ENCODE measurements around the gene SH3GL1. TPM values are rescaled to one million over a fixed set of nuclear protein-coding genes. Genes with fewer than 3 reads are reported as not detected.
A peak's percentile ranks its signal among the peaks of the same experiment; 100 is the strongest.

SH3GL1 gene
- total RNA-seq, 1 donor from 2014 or later = 56.9 TPM

DNA sequence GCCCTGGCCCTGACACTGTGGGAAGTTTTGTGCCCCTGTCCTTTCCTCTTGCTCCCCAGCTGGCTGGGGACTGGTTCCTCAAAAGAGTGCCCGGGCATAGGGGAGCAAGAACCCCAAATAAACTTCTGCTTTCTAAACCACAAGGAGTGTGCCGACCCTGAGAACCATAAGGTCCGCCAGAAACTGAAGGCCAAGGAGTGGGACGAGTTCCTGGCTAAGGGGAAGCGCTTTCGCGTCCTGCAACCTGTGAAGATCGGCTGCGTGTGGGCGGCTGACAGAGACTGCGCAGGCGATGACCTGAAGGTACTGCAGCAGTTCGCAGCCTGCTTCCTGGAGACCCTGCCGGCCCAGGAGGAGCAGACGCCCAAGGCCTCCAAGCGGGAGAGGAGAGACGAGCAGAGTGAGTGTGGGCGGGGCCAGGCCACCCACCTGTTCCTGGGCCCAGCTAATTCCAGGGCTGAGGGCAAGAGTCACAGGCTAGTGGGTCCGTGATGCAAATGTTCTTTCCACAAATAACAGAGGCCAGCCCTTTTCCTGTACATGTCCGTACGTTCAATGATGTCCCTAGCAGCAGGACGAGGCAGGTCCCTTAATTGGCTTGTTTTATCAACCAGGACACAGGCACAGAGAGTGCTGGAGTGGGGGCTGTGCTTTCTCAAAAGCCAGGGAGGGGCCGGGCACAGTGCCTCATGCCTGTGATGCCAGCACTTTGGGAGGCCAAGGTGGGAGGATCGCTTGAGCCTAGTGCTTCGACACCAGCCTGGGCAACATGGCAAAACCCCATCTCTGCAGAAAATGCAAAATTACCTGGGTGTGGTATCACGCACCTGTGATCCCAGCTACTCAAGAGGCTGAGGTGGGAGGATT, 31.7 kb upstream of the SH3GL1 start:
- no peak for DNase-seq (ENCODE audit: low spot score)

DNA sequence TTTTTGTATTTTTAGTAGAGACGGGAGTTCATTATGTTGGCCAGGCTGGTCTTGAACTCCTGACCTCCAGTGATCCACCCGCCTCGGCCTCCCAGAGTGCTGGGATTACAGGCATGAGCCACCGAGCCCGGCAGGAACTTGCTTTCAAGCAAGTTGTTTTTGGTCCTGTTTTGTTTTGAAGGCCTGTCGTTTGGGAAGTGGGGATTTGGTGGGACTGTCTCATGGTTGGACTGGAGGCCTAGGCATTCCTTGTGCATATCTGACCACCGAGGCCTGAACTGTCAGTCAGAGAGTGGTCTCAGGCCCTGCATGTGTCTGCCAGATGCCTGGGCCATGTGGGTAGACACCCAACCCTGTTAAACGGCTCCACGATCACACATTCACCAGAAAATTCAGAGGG, 30.9 kb upstream of the SH3GL1 start:
- DNase-seq (ENCODE audit: low spot score) = no peak

DNA sequence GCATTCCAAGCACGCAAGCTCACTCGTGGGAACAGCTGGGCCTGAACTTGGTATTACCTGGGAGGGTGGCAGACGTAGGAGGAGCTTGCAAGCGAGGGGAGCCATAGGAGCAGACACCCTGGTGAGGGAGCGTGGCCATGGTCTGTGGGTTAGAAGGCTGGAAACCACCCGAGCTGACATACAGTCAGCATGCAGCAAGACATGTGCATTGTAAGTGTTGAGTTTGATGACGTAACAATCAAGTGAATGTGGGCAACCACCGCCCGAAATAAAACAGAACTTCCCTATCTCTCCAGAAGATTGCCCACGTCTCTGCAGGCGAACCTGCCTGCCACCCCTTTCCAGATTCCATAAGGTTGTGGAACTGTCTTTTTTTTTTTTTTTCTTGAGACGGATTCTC, 30.4 kb upstream of the SH3GL1 start:
- no peak for DNase-seq (ENCODE audit: low spot score)

DNA sequence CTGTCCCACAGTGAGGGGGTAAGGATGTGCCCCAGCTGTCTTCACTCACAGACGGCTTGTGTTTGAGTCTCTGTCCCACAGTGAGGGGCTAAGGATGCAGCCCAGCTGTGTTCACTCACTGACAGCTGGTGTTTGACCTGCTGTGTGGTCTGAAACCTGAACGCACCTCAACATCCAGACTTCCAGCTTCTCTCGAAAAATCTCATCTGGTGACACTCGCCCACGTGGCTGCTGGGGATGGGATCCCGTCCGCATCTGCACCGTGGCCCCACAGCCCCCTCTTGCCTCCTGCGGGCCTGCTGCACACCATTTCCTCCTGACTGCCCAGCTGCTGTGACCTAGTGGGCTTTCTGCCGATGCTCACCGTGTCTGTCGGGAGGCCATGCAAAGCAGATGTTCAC, 29.4 kb upstream of the SH3GL1 start:
- DNase-seq (ENCODE audit: low spot score) = no peak

DNA sequence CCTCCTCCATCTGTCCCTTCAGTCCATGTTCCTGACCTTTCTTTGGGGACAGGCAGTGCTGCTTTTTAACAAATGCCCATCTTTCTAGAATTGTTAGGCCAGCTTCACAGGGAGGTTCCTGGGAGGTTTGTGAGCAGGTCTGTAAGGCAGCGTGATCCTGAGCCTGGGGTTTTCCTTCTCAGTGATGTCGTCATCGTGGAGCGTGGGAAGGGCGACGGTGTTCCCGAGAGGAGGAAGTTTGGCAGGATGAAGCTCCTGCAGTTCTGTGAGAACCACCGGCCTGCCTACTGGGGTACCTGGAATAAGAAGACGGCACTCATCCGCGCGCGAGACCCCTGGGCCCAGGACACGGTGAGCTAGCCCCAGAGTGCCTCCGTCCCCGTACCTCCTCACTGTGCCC, 28.9 kb upstream of the SH3GL1 start:
- no peak for DNase-seq (ENCODE audit: low spot score)

DNA sequence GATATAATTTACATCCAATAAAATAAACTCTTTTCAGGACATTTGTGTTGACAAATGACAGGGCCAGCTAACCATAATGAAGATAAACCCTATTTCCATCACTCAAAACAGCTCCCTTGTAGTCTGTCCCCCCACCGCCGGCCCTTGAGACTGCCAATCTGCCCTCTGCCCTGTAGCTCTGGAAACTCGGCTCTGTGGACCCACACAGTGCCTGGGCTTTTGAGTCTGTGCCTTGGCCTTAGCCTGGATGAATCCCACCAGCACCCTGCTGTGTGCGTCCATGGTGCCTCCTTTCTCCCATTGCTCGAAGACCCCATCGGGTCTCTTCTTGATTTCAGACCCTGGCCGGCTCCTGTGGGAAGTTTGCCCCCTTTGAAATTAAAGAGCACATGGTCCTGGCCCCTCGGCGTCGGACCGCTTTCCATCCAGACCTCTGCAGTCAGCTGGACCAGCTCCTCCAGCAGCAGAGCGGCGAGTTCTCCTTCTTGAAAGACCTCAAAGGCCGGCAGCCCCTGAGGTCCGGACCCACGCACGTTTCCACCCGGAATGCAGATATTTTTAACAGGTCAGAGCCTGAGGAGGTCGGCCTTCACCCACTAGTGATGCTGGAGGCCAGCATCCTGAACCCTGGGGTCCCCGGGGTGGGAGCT, 28.1 kb upstream of the SH3GL1 start:
- DNase-seq (ENCODE audit: low spot score) = no peak

DNA sequence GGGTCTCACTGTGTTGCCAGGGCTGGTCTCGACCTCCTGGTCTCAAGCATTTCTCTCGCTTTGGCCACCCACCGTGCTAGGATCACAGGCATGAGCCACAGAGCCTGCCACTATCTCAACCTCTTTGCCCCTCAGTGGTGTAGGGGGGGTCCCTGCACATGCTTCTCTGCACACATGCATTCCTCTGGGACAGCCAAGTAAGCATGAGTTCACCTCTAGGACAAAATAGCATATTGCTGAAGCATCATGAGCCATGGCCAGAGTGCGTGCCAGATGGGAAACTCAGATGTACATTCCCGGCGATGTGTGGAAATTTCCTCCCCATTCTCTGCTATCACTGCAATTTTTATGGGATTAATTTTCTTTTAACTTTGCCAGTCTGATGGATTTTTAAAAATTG, 25.2 kb upstream of the SH3GL1 start:
- no peak for DNase-seq (ENCODE audit: low spot score)

DNA sequence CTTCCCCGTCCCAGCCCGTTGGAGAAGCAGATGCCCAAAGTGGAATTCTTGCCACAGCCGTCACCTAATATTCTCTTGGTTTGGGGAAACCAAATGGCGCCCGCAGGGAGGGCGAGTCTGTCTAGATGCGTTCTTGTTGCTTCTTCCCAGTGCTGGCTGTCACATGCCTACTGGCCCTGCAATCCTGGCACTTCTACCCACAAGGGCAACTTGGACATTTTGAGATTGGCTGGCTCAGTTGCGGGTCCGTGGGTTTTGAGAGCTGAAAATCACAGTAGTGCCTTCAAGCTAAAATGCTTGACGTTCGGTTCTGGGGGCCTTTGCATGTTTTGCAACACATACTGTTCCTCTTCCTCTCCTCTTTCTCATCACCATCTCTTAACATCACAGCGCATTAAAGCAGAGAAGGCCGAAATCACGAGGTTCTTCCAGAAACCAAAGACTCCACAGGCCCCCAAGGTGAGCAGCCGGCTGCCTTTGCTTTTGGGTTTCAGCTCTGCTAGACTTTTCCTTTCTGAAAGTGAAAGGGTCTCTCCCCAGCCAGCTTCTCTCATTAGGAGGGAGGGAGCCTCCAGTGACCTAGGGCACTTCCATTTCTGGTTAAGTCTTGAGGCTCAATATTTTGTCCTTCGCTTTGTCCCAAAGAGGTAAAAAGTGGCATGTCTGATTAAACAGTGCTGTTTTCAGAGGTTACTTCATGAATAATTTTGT, 23.2 kb upstream of the SH3GL1 start:
- no peak for DNase-seq (ENCODE audit: low spot score)

DNA sequence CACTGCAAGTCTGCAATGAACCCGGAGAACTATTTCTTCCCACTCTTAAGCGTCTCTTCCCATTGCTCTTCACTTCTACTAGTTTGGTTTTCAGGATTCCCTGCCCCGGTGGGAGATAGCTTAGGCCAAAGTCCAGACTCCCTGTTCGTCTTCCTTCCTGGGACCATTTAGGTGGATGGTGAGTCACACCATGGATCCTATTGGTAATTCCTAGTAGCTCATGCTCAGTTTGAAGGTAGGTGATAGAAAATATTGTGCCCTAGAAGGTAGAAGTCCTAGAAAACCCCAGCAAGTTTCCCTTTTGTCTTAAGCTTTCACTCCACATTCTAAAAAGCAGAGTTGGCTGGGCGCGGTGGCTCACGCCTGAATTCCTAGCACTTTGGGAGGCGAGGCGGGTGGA, 15.9 kb upstream of the SH3GL1 start:
- no peak for DNase-seq (ENCODE audit: low spot score)

DNA sequence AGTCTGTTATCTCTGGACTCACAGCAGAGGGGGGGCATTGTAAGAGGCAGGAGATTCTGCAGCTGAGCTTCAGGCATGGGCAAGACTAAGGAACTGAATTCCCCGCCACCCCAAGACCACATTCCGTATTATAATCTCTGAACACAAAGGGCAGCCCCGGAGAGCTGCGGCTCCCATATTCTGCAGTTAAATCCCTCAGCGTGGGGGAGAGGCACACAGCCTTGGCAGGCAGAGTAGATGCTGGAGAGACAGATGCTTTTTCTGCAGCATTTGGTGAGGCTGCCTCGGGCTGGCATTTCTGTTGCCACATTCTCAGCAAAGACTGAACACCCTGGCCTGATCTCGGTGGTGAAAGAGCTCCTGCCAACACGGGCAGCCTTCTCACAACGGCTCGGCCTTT, 15.0 kb upstream of the SH3GL1 start:
- no peak for DNase-seq (ENCODE audit: low spot score)

DNA sequence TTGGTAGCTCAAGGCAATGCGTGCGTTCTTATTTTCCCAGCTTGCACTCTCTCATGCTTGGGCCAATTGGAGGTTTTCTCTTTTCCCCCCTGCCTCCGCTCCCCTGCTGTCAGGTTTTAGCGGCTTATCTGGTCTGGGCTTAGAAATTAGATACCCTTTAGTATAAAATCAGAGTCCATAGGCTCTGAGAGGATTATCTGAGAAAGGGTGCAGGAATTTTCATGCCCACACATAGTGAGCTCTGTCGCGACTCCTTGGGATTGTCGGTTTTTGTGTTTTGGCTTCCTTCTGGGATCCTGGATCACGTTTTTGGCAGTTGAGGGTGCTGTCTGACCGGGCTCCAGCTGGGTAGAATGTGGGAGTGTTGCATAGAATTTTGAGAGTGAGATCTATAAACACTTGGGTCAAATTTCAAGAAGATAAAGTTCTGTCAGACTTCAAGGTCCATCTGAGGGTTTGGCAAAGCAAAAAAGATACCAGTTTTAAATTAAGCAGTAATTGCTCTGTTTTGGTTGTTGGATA, 14.5 kb upstream of the SH3GL1 start:
- no peak for DNase-seq (ENCODE audit: low spot score)

DNA sequence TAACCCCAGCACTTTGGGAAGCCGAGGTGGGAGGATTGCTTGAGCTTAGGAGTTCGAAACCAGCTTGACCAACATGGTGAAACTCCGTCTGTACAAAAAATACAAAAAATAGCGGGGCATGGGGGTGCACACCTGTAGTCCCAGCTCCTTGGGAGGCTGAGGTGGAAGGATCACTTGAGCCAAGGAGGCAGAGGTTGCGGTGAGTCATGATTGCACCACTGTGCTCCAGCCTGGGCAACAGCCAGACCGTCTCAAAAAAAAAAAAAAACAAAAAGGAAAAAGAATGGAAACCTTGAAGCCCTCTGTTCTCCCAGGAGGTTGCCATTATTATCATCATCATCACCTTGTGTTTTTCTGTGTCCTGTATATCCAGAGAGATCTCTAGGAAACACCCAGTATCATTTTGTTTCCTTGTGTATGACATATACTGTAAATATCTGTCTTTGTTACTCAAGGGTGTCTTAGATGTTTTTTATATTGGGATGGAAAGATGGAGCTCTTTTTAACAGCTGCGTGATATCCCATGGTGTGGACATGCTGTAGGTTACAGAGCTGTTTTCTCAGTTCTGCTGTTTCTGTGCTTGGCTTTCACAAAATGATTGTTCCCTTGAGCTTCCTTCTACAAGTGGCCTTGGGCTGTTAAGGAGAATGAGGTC, 13.9 kb upstream of the SH3GL1 start:
- no peak for DNase-seq (ENCODE audit: low spot score)

DNA sequence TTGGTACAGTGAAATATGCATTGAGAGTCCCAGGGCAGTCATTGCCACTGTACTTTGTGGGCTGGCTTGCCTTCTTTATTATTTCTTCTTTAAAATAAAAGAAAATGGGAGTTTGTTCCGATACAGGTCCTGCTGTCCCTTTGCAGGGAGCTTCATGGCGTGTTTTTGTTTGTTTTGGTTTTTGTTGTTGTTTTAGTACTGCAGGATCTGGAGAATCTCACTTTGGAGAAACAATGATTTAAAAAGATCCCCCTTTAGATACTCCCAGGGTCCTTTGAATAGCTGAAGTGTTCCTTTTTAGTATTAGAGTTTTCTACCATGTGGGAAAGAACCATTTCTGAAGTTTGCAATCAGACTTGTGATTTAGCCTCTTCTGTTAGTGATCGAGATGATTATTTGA, 13.2 kb upstream of the SH3GL1 start:
- no peak for DNase-seq (ENCODE audit: low spot score)

DNA sequence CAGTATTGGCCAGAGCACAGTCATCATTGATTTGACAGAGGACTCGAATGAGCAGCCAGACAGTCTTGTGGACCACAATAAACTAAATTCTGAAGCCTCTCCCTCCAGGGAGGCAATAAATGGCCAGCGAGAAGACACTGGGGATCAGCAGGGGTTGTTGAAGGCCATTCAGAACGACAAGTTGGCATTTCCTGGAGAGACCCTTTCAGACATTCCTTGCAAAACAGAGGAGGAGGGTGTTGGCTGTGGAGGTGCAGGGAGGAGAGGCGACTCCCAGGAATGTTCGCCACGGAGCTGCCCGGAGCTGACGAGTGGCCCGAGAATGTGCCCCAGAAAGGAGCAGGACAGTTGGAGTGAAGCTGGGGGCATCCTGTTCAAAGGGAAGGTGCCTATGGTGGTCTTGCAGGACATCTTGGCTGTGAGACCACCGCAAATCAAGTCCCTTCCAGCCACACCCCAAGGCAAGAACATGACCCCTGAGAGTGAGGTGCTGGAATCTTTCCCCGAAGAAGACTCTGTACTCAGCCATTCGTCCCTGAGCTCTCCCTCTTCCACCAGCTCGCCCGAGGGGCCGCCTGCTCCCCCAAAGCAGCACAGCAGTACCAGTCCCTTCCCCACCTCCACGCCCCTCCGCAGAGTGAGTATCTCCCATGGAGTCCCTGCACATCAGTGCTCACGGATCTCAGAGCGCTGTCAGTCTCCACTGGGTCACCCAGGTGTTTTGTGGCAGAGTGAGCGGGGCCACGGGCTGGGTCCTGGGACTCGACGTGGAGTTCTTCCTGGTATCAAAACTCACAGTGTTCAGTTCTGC, 9.0 kb upstream of the SH3GL1 start:
- no peak for DNase-seq (ENCODE audit: low spot score)

DNA sequence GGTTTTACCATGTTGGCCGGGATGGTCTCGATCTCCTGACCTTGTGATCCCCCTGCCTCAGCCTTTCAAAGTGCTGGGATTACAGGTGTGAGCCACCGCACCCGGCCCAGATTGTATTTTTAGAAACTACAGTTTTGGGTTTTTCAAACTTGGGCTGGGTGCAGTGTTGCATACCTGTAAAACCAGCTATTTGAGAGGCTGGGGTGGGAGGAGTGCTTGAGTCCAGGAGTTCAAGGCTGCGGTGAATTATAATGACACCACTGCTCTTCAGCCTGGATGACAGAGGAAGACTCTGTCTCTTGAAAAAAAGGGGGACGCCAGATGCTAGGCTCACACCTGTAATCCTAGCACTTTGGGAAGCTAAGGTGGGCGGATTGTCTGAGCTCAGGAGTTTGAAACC, 6.3 kb upstream of the SH3GL1 start:
- no peak for DNase-seq (ENCODE audit: low spot score)

DNA sequence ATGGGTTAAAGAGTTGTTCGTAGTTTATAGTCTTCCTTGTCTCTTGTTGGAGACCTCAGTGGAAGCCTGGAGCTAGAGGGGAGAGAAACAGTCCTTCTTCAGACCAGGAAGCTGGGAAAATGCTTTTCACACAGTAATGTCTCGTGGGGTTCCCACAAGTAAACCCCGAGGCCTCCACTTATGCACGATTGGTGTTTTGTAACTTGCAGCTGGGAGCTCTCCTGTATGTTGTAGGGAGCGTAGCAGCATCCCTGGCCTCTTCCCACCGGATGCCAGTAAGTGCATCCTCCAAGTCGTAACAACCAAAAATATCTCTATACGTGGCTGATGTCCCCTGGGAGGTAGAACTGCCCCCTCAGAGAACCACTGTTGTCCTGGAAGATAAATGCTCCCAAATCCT, 5.6 kb upstream of the SH3GL1 start:
- no peak for DNase-seq (ENCODE audit: low spot score)

DNA sequence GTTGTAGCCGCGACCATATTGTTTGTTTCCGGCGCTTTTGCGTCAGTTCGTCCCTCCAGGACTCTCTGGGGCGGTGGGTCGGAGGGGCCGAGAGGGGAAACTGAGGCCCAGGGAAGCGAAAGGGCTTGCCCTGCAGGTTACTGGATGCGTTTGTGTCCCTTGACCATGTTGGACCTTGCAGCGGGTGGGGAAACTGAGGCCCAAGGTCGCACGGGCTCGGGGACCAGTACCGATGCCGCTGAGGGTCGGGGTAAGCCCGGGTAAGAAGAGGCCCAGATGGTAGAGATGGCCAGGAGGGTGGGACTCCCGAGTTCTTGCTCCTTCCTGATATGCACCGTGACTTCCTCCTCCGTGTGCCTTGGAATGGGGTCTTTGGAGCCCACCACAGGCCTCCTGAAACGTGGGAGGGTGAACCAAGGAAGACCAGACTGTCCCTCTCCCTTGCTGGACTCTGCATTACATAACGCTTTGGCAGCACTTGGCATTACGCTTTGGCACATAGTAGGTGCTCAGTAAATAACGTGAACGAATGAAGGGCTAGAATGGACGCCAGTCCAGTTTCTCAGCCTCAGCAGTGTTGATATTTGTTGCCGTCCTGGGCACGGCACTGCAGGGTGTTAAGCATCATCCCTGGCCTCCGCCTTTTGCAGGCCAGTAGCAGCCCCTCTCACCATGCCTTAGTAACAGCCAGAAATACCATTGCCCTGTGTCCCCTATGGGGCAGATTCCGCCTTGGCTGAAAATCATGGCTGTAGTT, 2.8 kb upstream of the SH3GL1 start:
- no peak for DNase-seq (ENCODE audit: low spot score)

DNA sequence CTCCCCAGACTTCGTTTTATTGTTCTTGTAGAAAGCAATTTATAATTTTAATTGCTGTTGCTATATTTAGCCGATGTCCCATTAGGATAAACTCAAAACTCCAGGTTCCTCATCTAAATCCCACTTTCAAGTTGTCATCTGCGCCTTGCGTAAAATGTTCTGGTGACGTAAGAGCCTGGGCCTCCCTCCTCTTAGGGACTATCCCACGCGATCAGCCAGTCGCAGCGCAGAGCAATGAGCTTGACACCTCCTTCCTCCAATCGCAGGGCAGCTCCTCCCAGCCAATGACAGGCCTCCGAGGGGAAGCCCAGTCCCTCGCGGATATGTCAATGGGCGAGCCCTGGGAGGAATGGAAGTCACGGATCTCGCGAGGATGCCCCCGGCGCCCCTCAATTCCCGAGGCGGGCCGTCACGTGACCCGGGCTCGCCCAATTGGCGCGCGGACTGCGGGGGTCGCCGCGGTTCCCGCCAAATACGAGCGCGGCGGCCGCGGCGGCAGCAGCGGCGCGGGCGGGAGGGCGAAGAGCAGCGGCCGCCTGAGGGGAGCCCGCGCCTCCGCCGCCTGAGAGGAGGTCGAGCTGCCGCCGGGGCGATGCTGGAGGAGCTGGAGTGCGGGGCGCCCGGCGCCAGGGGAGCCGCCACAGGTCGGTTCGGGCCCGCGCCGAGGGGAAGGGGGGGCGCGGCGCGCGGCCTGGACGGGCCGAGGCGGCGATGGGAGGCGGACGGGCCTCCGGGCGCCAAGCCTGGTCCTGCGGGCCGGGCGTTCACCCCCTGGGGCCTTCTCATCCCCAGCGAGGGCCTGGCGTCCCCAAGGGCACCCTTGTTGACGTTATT, 2.0 kb upstream of the SH3GL1 start, which contains the start of gene CHAF1A:
Gene CHAF1A, plus strand, starts transcription at position 470 of the 834 bp plus-strand sequence. Its CDS starts 123 bp downstream, at position 593.
- DNase-seq (ENCODE audit: low spot score) = peak; percentile 100

DNA sequence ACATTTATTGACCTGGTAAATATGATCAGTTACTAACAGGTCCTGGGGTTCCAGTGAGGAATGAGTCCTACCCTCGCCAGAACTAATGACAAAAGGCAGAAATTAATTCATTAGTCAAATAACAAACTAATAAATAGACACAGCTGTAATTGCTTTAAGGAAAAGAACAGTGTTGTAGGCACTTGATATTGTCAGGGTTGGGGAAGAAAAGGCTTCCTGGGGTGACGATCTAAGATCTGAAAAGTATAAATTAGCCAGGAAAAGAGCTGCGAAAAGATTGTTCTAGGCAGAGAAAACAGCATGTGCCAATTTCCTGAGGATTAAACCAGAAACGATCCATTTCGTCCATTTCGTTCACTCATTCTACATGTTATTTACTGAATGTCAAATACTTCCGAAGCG, 1.4 kb upstream of the SH3GL1 start:
- no peak for DNase-seq (ENCODE audit: low spot score)

DNA sequence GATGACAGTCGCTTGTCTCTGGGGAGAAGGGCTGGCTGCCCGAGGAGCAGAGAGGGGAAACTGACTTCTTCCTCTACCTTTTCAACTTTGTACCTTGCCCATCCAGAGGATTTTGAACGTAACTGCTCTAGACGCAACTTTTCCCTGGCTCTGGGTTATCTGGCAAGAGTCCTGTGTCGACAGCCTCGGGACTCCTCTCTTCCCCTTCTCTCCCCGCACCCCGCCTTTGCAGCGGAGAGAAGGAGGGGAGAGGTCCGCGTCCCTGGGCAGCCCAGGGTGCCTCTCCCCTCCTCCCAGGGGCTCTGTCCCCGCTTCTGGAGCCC, 574 bp downstream of the SH3GL1 start:
- DNase-seq (ENCODE audit: low spot score) = no peak
